Bone marrow (tissue), 2 donors: ENCODE measurements around the gene FAM107B.

ENCODE experiments used
- DNase-seq, 2 donors: peaks; one replicate each; lab custom pipeline; 2025; lab: John Stamatoyannopoulos, UW

FAM107B gene

DNA sequence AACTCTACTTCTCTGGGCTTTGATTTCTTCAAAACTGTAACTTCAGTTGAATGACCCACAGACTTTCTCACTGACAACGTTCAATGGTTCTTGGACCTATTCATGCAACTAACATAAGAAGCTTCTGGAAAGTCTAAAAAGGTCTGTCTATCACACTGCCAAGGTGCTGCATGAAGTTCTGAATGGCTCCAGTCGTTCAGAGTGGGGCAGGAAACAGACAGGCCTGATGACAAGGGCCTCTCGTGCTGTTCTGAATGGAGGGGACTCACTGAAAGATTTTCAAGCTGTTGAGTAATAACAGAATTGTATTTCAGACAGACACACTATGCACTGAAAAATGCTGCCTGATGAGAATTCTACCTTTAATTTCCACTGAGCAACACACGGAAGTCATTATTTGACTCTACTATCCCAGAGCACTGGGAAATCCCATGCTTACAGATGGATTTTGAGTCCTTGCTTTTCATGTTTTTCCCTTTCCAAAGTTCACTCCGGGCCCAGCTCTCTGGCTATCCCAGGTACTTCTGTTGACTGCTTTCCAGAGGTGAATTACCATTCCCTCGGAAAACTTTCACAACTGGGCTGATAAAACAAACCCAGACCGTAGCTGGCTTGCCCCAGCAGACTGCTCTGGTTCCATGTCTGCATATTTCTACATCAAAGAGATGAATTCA is 239.1 kb downstream of the FAM107B start:
- DNase-seq, result no peak

DNA sequence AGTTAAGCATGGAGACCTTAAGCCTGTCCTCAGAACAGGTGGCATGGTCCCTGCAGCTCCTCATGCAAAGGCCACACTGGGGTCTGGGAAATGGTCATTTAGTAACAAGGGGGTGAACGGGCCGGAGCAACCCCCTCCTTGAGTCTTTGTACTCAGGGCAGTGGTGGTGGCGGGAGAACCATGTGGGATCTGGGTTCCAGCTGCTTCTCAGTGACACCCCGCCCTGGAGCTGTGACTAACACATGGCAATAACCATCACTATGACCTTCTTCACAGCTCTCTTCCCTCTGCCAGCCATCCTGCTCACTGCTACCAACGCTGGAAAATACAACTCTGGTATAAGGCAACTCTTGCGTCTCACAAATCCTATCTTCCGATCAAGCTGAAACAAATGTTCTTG is 240.5 kb downstream of the FAM107B start:
- DNase-seq, result no peak

DNA sequence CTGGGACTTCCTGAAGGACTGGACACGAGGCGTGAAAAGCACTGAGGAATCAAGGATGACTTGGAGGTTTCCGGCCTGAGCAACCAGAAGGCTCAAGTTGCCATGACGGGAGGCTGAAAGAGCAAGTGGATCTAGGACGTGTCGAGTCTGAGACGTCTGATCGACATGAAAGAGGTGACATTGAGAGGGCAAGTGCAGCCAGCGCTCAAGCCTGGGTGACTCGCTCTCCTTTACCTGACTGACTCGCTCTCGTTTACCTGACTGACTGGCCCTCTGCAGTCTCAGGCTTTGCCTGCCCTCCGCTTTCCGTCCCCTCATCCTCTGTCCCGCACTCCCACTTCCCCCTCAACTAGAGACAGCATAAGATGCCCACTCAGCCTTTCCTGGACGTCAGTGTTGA is 241.4 kb downstream of the FAM107B start:
- no peak for DNase-seq

DNA sequence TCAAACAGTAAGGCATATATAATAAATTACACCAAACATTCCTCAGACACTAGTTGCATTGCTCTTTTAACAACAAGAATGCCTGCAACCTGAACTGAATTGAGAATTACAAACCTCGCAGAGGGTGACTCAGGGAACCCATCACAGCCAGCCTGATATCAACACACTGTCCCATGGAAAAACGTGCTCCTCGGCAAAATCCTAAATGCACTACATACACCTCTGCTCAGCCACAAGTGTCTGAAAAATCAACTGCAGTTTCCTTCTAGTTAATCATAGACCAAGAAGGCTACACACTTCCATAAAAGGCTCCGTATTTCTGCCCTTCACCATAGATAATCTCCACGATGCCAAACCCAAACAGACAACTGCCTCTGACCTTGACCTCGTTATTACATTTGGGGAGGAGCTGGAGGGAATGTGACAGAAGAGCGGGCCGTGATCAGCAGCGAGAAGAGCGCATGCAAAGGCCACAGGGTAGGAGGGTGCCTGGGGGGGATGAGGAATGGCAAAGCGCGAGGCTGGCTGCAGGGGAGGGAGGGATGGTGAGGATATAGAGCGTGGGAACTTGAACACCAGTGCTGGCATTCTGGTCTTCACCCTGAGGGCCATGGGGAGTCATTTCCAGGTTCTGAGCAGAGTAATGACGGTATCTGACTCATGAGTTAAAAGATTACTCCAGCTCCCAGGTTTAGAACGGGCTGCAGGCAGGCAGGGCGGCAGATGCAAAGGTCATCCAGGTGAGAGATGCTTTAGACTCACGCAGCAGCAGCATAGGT is 242.0 kb downstream of the FAM107B start:
- no peak for DNase-seq

DNA sequence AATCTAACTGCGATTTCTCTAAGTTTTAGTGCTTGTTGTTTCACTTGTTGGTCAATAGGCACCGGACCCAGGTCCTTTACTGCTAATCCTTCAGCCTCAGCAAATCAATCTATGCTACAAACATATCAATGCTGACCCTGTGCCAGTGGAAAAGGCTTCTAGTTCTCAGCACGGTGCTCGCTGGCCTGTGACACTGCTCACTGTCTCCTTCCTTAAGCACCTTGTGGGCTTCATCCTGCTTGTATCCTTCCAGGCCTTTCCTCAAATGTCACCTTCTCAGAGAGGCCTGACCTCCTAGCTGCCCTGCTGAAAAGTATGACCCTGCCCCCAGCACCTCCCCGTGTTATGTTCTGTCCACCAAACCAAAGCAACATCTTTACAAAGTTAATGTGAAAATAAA is 242.7 kb downstream of the FAM107B start:
- no peak for DNase-seq

DNA sequence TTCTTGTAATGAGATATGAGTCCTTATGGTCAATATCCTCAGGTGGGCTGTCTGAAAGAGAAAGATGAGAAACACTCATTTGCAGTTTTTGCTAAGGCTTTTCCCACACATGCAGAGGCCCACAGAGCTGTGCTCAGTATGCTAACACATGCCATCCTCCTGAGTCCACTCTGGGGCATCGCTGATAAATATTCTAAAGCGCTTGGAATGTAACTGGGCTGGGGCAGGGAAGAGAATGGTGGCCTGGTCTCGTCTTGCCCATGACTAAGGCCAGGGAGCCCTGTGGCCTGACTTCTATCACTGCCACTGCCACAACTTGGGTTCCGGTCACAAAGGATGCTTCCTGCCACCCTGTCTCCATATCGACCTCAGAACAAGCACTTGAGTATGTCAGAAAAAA is 244.2 kb downstream of the FAM107B start:
- DNase-seq, result no peak

DNA sequence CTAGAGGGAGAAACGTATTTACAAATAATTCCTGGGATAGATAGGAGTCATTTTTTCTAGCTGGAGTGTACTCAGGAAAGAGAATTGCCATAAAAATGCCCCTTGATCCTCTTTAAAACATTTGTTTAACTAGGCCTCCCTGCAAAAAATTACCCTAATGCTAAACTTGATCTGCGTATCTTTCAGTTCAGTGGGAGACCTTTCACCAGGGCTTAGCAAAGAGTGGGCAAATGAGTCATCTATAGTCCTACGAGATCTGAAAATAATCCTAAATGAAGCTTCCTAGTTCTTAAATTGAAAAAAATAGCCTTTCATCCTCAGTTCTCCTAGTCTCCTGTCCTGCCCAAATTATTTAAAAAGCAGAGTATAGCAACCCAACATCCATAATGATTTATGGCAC is 245.3 kb downstream of the FAM107B start:
- DNase-seq, result no peak

DNA sequence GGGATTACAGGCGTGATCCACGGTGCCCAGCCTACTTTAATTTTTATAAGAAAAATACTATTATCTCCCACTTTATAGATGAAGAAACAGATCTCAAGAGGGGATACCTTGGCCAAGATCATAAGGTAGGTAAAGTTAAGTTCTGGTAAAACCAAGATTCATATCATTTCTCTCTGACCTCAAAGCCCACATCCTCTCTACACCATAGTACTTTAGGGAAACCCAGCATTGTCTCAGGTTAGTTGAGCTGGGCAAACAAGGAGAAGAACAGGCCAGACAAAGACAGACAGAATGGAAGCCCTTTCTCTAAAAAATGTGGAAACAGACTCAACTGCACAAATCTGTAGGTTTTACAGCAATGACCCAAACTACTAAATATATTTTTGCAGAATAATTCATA is 246.2 kb downstream of the FAM107B start:
- no peak for DNase-seq

DNA sequence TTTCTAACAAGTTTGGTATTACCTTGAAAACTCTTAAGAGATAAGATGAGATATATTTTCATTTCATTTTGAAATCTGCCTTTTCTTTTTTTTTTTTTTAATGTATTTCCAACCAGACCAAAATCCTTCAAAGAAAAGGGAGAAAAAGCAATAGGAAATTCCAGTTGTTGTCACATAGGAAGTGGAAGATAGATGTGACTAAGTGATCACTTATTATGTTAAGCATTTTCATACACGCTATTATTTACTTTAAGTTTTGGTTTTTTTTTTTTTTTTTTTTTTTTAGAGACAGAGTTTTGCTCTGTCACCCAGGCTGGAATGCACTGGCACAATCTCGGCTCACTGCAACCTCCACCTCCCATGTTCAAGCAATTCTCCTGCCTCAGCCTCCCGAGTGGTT is 246.8 kb downstream of the FAM107B start:
- DNase-seq, result no peak

DNA sequence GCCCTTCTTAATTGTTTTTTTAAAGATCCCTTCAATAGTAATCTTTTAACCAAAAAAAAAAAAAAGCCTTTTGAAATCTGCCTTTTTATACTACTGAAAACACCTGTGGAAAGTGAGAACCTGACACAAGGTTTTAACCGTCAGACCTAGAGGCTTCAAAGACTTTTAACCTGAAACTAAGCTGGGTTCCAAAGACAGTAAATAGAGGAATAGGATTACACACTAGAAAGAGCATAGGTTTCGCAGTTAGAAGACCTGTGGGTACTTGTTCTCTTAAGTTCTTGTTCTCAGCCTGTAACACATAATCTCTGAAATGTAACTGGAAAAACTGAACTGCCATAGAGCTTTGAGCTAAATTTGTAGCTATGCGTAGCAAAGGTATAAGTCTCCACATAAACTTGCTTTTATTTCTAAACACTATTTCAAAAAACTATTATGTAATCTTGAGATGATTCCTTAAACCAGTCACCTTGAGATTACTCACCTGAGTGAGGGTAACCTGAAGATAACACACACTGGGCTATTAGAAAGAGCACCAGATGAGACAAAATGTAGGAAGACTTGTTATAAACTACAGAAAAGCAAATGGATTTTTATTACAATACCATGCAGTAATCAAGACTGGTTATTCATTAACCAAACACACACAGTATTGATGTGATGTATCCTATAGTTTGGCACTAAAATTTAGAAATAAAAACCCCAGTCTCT is 247.4 kb downstream of the FAM107B start:
- no peak for DNase-seq

DNA sequence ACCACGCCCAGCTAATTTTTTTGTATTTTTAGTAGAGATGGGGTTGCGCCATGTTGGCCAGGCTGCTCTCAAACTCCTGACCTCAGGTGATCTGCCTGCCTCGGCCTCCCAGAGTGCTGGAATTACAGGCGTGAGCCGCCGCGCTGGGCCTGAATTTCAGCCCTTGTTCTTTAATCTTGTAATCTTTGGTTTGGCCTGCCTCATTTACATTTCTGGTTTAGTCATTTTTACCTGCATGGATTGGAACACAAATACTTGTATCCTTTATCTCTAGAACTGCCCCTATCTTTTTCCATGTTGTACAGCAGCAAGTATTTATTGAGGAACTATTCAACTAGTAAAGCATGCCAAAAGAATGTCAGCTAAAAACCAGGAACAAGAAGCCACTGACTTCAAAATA is 248.4 kb downstream of the FAM107B start:
- no peak for DNase-seq

DNA sequence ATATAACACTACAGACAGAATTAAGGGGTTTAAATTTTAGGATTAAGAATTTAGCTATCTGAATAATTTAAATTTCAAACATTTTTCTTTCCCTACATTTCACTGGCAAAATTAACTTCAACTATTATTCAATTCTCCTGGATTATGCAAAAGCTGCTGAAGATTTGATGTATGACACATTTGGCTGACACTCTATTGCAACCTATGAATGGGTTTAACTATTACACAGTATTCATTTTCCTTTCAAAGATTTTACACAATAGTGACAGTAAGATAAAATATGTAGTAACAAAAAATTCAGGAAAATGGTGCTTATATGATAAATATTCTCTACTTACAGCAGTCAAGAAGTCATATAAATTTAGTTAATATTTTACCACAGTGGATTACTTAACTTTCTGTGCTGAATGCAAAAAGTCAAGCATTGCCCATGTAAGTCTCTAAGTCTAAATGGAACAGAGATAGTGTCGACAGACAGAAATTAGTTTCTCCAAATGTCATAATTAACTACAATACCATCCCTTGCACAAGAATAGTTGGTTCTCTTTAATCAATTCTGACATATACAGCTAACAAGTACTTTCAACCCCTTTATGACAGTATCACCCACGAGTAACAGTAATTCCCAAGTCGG is 249.9 kb downstream of the FAM107B start:
- DNase-seq, result no peak

DNA sequence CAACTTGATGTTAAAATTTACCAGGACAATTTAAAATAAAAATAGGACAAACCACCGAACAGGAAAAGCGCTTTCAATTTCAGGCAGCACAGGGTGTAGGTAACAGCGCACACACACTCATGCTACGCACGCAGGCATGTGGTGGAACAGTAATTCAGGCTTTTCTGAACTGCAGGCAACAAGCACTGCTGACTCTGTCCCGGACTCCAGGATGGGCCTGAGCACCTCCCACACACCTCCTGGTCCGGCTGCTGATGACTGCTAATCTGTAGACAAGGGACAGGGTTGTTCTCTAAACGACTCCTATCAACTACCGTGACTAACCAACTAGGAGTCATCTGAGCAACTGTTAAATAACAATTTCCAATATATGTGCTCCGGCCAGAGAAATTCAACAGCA is 251.4 kb downstream of the FAM107B start:
- DNase-seq, result no peak

DNA sequence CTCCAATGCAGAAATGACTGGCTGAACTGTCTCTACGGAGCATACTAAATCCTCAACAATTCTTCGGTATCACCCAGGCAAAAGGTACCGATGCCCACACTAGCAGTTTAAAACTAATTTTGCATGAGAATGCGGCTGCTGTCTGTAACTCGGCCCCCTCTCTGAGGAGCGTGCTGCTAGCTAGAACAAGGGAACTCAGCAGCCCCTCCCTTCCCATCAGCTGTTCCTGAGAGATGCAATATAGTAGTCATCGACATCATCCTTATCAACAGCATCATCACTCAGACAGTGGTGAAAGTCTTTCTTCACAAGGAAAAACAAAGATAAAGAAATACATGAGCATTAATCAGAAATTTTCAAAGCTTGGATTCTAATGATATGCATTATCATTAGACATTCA is 254.9 kb downstream of the FAM107B start:
- no peak for DNase-seq

DNA sequence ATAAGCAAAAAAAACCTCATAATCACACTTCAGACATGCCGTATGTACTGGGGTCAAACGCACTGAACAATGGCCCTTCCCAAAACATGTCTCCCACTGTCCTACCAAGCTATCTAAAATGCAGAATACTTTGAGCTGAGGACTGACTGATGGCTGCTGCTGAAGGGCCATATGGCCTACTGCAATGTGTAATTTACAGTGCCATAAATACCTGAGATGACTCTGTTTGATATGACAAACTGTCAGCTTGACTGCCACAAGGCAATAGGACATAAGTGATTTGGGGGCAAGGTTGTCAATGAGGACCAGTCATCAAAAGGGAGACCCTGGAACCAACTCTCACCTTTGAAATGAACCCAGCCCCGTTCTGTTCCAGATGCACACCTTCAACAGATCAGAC is 256.5 kb downstream of the FAM107B start:
- DNase-seq, result no peak

DNA sequence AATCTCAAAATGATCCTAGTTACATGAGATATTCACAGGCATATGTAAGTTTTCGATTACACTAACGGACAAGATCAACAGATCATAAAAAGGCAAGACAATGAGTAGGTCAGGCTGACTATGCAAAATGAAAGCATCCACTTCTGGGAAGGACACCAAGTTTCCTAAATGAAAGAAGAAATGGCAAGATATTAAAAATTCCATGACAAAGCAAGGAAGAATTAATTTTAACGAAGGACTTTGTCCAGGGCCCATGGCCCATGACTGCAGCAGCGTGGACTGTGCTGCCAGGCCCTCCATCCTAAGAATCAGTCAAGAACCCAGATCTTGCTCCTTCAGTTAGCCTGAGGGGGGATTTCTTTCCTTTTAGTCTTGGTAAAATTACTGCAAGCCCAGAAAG is 261.6 kb downstream of the FAM107B start:
- DNase-seq, result no peak

DNA sequence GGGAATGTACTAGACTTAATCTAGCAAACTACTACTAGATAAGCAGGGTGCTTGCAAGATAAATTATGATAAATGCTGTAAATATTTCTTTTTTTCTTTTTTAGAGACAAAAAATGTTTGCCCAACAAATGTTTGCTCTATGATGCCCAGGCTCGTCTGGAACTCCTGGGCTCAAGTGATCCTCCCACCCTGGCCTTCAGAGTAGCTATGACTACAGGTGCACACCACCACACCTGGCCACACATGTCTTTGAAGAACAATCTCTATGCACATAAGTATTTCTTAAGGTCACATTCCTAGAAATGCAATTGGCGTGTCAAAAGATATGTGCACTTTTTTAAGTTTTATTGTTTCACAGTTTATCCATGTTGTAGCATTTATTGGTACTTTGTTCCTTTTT is 264.4 kb downstream of the FAM107B start:
- no peak for DNase-seq

DNA sequence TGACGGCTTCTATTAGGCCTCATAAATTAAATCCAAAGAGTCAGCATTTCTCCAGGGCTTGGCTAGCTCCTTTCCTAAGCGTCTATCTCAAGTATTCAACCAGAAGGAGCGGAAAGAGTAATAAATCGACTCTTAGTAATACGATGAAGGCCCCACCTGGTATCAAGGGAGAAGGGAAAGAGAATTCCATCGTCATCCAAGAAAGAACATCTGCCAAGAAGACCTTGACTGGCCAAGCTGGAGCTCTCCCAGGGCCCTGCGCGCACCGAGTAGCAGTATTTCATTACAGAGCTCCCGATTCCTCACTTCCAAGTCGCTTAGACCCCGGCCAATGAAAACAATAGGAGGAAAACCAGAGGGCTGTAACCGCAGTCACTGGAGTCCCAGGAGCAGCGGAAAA is 266.0 kb downstream of the FAM107B start:
- DNase-seq, result no peak

DNA sequence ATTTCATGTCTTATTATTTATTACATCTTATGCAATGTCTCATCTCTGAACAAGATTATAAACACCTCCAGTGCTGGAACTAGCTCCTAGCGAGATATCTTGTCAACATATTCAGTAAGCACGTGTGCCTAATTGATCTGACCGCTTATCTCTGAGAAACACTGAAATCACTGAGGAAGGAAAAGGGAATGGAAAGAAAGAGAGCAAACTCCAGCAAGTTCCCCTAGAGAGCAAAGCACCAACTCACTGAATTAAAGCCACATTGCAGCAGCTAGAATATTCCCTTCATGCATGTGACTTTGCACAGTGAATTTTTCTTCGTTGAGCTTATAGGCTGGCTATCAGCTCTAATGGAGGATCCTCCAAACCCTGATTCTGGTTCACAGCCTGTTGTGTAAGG is 266.9 kb downstream of the FAM107B start:
- no peak for DNase-seq

DNA sequence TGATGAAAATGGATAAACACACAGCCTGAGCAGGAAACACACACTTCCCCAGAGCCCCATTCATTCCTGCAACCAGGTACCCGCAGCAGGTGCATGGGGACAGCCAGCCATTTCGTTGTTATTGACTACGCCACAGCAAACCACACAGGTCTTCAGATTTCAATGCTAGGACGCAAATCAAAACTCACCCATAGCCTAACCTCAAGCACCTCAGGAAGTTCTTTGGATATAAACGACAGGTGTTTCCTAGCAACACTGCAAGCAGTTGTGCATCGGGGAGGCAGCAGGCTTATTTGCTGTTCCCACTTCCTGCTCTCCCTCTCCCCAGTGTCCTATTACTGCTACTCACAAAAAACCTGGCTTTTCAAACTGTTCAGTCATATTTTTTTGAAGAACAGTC is 267.5 kb downstream of the FAM107B start:
- no peak for DNase-seq

DNA sequence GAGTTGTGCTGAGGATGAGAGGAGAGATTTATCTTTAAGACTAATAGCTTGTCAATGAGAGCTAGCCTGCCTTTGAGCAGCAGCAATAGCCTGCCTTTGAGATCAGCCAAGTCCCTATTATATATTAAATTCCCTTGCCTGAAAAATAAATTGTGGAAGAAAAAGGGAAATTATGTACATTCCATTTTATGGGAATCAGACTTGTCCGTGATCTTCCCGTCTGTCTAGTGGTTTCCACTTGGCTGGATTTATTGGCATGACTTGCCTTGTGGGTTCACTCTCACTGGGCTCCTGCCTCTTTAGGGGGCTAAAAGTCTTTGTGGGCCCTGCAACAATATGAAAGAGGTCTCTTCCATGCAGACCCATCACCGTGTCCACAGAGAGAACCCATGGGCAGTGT is 272.3 kb downstream of the FAM107B start:
- DNase-seq, result no peak

DNA sequence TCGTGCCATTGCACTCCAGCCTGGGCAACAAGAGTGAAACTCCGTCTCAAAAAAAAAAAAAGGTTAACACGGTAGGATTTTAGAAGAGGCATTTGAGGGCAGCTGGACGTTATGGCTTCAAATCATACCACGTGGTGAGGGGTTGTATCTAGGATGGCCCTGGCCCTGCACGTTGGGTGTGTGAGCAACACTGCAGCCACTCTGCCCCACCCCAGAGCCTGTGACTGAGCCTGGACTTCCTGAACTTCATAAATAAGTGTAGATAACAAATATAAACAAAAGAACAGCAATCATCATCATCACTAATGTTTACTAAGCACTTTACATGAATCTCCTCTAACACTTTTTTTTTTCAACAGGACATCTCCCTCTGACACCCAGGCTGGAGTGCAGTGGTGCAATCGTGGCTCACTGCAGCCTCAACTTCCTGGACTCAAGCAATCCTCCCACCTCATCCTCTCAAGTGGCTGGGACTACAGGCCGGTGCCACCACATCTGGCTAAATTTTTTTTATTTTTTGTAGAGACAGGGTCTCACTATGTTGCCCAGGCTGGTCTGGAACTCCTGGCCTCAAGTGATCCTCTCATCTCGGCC is 274.4 kb downstream of the FAM107B start:
- no peak for DNase-seq

DNA sequence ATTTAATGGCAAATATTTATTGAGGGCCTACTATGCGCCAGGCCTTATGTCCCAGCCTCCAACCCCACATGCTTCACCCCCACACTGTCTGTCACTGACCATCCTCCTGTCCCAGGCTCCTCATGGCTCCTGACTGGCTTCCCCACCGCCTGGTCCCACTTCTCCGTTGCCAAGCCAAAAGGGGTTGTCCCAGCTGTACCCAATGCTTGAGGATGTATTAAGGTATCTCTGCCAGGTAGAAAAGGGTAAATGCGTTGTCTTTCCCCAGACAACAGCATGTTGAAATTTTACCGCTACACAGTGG is 275.1 kb downstream of the FAM107B start:
- no peak for DNase-seq
